Fibroblast of lung (primary cell): ENCODE results near the gene ARID1B.

Source experiments
- EZH2 ChIP-seq: IDR thresholded peaks from 2 replicates; pipeline ENCODE4 v1.5.1; 2012; ENCODE audit warnings: low read length, control low read depth, mild to moderate bottlenecking; ENCODE audit errors: missing control alignments
- TF ChIP-seq, protein P1 (sequence below), 2 donors: IDR thresholded peaks in 1 of 2; conservative IDR thresholded peaks in 1 of 2; 1 replicate in 1 of 2; 2 replicates in 1 of 2; pipeline ENCODE4 v1.5.1; 2011 to 2012; ENCODE audit warnings: low read length in 2 of 2, control low read depth in 1 of 2, inconsistent platforms in 1 of 2, low read depth in 1 of 2, mild to moderate bottlenecking in 1 of 2

DNA sequence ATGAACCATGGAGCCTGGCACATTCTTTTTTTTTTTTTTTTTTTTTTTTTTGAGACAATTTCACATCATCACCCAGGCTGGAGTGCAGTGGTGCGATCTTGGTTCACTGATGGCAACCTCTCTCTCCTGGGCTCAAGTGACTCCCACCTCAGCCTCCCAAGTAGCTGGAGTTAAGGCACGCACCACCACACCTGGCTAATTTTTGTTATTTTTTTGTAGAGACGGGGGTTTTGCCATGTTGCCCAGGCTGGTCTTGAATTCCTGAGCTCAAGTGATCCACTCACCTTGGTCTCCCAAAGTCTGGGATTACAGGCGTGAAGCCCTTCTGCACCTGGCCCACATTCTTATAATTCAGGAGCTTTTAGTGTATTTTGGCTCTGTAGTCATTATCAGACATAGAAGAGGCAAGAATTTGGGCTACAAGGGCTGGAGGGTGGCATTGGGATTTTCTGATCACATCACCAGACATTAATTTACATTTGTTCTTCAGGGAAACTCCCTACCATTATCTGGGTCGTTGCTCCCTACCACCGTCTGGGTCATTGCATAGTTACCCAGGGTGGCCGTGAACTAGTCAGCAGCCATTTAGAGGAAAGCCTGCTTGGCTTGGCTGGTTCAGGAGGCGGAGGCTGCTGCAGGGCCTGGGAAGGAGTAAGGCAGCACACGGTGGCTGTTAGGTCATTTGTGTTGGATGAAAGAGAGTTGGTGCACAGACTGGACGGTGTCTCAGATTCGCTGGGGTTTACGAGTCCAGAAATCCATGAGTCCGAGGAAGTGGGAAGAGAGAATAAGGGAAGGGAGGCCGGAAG, 17.6 kb downstream of the ARID1B start:
- TF ChIP-seq EZH2: no peak
- TF ChIP-seq, protein P1, sequence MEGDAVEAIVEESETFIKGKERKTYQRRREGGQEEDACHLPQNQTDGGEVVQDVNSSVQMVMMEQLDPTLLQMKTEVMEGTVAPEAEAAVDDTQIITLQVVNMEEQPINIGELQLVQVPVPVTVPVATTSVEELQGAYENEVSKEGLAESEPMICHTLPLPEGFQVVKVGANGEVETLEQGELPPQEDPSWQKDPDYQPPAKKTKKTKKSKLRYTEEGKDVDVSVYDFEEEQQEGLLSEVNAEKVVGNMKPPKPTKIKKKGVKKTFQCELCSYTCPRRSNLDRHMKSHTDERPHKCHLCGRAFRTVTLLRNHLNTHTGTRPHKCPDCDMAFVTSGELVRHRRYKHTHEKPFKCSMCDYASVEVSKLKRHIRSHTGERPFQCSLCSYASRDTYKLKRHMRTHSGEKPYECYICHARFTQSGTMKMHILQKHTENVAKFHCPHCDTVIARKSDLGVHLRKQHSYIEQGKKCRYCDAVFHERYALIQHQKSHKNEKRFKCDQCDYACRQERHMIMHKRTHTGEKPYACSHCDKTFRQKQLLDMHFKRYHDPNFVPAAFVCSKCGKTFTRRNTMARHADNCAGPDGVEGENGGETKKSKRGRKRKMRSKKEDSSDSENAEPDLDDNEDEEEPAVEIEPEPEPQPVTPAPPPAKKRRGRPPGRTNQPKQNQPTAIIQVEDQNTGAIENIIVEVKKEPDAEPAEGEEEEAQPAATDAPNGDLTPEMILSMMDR (conservative IDR thresholded peaks at IDR 0.05 in 1 of 2, IDR thresholded peaks at IDR 0.05 in 1 of 2; ENCODE audit: low read depth in 1 of 2, low read length in 2 of 2): no peak
